ENCODE measurements around the gene AFMID.

- TF ChIP-seq CTCF (IDR thresholded peaks at IDR 0.05) (no peak), POLR2A (IDR thresholded peaks at IDR 0.05) (no peak)
Measured at GRCh38 chr17:78251773-78252103, 64.6 kb downstream of the AFMID start.

Measured in body of pancreas (tissue), 4 donors.